HFF-Myc (cell line): ENCODE measurements around the gene DGKQ.

ENCODE experiments used
- DNase-seq: peaks from one replicate; pipeline ENCODE4 v3.0.0-alpha.2; 2011; ENCODE audit warnings: low read depth; ENCODE audit errors: extremely low read depth
- H3K4me3 ChIP-seq: replicated peaks from 2 replicates; pipeline ENCODE4 v1.5.1; 2011; ENCODE audit warnings: low read depth, mild to moderate bottlenecking, control low read depth, low read length
- TF ChIP-seq, protein P1 (sequence below): IDR thresholded peaks from 2 replicates; pipeline ENCODE4 v1.5.1; 2012; ENCODE audit warnings: mild to moderate bottlenecking, low read depth, low read length, control low read depth; ENCODE audit errors: missing control alignments

Gene DGKQ

GRCh38 chr4:971666-972500 lies 1.5 kb downstream of the DGKQ start:
- TF ChIP-seq, protein P1, sequence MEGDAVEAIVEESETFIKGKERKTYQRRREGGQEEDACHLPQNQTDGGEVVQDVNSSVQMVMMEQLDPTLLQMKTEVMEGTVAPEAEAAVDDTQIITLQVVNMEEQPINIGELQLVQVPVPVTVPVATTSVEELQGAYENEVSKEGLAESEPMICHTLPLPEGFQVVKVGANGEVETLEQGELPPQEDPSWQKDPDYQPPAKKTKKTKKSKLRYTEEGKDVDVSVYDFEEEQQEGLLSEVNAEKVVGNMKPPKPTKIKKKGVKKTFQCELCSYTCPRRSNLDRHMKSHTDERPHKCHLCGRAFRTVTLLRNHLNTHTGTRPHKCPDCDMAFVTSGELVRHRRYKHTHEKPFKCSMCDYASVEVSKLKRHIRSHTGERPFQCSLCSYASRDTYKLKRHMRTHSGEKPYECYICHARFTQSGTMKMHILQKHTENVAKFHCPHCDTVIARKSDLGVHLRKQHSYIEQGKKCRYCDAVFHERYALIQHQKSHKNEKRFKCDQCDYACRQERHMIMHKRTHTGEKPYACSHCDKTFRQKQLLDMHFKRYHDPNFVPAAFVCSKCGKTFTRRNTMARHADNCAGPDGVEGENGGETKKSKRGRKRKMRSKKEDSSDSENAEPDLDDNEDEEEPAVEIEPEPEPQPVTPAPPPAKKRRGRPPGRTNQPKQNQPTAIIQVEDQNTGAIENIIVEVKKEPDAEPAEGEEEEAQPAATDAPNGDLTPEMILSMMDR: no peak
- H3K4me3 ChIP-seq: peak overlapping the region; percentile 68
- DNase-seq: no peak

DNA sequence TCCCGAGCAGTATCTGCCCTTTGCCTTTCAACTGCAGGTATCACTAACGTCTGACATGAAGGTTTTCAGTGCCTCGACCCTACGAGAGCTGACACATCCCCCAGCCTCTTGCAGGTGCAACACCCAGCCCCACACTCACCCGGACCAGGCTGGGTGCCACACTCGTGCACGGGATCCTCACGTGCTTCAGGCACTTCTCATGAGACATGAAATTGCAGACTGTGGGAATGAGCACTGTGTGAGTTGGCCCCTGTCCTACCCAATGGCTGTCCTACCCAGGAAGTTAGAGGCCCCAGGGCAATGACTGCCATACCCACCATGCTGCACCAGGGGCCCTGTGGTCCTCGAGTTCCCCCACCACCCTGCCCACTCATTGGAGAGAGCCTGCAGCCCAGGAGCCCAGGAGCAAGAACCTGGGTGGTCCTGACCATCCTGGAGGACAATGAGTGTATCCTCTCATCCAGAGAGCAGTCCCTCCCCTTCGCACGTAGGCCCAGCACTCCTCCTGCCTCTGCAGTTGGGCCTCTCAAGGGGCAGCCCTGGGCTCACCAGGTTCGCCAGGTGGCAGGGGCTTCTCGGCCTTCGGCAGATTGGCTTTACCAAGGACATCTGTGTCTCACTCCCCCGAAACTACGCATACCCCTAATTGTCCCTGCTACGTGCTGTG lies 2.4 kb downstream of the DGKQ start:
- no peak for DNase-seq
- TF ChIP-seq, protein P1: no peak
- H3K4me3 ChIP-seq: no peak overlapping the region

DNA sequence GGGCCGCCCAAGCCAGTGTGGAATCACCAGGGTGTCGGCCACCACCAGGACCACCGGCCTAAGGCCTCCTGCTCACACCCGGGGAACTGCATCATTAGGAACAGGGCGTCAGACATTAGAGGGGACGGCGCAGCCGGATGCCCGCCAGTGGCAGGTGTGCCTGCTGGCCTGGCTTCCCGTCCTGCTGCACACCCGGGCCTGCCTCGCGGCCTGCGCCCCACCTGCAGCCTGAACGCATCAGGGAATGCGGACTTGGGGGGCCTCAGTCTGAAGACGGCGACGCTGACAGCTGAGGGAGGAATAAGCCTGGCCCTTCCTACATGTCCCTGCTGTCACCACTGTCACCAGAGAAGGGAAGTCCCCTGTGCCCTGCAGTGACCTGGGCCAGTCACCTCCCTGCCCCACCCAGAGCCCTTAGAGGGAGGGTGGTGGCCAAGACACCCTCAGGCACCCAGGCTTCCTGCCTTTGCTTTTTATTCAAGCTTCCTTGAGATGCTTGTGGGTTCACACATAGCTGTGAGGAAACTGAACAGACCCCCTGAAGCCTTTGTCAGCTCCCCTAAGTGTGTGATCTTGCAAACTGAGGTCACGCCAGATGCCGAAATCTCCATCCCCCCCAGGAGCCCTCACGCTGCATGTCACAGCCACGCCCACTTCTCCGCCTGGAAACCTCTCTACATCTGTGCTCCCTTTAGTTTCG lies 3.2 kb downstream of the DGKQ start:
- no peak for DNase-seq
- no peak overlapping the region for H3K4me3 ChIP-seq
- TF ChIP-seq, protein P1: no peak

DNA sequence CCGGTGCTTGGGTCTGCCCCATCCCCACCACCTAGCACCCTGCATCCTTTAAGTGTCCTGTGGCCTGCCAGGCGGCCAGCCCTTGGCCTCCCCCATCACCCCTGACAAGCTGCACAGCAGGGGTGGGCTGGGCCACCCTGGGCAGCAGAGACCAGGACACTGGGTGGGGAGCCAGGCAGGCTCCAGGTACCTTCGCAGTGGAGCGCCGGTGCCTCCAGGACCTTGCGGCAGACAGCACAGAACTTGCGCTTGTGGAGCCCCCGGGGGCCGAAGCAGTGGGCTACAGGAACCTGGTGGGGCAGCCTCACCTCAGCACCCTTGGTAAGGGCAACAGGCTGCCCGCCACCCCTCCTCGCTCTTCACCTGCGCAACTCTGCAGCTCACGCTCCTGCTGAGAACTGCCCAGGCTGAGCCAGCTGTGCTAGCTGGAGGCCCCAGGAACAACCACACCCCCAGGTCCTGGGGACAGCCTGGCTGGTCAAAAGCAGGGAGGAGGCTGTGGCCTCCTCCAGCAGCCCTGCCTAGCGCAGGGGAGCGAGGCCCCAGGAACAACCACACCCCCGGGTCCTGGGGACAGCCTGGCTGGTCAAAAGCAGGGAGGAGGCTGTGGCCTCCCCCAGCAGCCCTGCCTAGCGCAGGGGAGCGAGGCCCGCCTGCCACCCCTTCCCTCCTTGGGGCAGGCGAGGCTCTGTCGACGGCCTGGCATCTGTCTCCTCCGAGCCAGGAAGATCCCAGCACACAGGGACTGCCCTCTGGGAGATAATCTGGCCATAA lies 4.6 kb downstream of the DGKQ start:
- H3K4me3 ChIP-seq: no peak overlapping the region
- TF ChIP-seq, protein P1: no peak
- no peak for DNase-seq

DNA sequence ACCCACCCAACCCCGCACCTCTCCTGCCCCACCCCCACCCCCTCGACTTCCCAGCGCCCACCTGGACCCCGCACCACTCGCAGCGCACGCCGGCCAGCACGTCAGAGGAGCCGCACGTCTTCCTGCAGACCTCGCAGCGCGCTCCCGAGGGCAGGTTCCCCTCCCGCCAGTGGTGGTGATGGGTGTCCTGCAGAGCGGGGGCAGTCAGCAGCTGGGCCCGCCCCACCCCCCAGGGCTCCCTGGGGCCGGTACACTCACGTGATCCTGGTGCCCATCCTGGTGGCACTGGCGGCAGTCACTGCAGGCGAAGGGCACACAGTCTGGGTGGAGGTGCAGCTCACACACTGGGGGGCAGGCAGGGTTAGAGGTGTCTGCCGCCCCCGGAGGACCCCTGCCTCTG lies 5.1 kb downstream of the DGKQ start:
- TF ChIP-seq, protein P1: no peak
- no peak for DNase-seq

More for the DNA sequence above, 5.1 kb downstream of the DGKQ start:
- H3K4me3 ChIP-seq: no peak overlapping the region
